AG09309 (cell line): ENCODE data around the gene CCDC88A.

Experiments
- DNase-seq: peaks from one replicate; pipeline ENCODE4 v3.0.0-alpha.2; 2010; ENCODE audit warnings: low read depth
- H3K4me3 ChIP-seq: 2 replicates; pipeline ENCODE4 v1.5.1; 2011; ENCODE audit warnings: mild to moderate bottlenecking, low read depth, low read length, moderate library complexity; ENCODE audit not compliant: control insufficient read depth
- CTCF ChIP-seq: IDR thresholded peaks from 2 replicates; pipeline ENCODE4 v1.5.1; 2011; ENCODE audit warnings: mild to moderate bottlenecking, low read depth, low read length, inconsistent platforms; ENCODE audit not compliant: insufficient read depth, control insufficient read depth; ENCODE audit errors: missing control alignments

Gene CCDC88A

GRCh38 chr2:55403256-55403998 is 16.2 kb downstream of the CCDC88A start:
- no peak for DNase-seq
- no peak for TF ChIP-seq CTCF
- no peak overlapping the region for H3K4me3 ChIP-seq

GRCh38 chr2:55401124-55401523 is 18.5 kb downstream of the CCDC88A start:
- no peak for TF ChIP-seq CTCF
- DNase-seq: no peak
- no peak overlapping the region for H3K4me3 ChIP-seq

- DNase-seq: no peak
- no peak for TF ChIP-seq CTCF
- no peak overlapping the region for H3K4me3 ChIP-seq
Observed at GRCh38 chr2:55400332-55400731, 19.3 kb downstream of the CCDC88A start.

- no peak for DNase-seq
- TF ChIP-seq CTCF: no peak
- no peak overlapping the region for H3K4me3 ChIP-seq
Observed at GRCh38 chr2:55399815-55400214, 19.8 kb downstream of the CCDC88A start.

GRCh38 chr2:55395724-55396605 is 23.7 kb downstream of the CCDC88A start:
- DNase-seq: no peak
- no peak for TF ChIP-seq CTCF
- H3K4me3 ChIP-seq: no peak overlapping the region

- H3K4me3 ChIP-seq: no peak overlapping the region
- no peak for DNase-seq
- no peak for TF ChIP-seq CTCF
Observed at GRCh38 chr2:55391615-55392242, 27.9 kb downstream of the CCDC88A start.
